Astrocyte of the spinal cord (primary cell): Measurements from ENCODE around the gene TLL2.

Source experiments
- DNase-seq: peaks from one replicate; pipeline ENCODE4 v3.0.0; 2011; ENCODE audit warnings: low read depth, low spot score
- H3K4me3 ChIP-seq: 2 replicates; pipeline ENCODE4 v1.5.1; 2011; ENCODE audit warnings: low read depth, mild to moderate bottlenecking, low read length, moderate library complexity
- in situ Hi-C: cut with HindIII; loops from 2 replicates; pipeline ENCODE4 v1.10.0; 2017; ENCODE audit warnings: low sequenced_read_pairs
- TF ChIP-seq, protein P1 (sequence below): IDR thresholded peaks from 2 replicates; pipeline ENCODE4 v1.5.1; 2012; ENCODE audit warnings: low read depth, mild to moderate bottlenecking, low read length, inconsistent platforms

Gene TLL2

DNA sequence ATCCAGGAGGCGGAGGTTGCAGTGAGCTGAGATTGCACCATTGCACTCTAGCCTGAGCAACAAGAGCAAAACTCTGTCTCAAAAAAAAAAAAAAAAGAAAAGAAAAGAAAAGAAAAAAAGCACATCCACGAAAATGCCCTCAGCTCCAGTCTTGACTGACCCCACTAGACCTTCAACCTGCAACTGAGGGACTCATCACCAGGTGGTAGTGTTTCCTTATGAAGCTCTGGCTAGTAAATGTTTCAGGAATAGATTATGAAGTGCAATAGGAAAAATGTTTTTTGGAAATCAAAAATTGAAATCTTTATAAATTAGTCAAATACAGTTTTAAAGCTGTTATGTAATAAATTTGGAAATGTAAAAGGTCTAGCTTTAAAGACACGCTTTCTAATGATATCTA is 22.4 kb downstream of the TLL2 start:
- DNase-seq = no peak
- H3K4me3 ChIP-seq = no peak overlapping the region
- in situ Hi-C loops = no loop called here
- TF ChIP-seq, protein P1, sequence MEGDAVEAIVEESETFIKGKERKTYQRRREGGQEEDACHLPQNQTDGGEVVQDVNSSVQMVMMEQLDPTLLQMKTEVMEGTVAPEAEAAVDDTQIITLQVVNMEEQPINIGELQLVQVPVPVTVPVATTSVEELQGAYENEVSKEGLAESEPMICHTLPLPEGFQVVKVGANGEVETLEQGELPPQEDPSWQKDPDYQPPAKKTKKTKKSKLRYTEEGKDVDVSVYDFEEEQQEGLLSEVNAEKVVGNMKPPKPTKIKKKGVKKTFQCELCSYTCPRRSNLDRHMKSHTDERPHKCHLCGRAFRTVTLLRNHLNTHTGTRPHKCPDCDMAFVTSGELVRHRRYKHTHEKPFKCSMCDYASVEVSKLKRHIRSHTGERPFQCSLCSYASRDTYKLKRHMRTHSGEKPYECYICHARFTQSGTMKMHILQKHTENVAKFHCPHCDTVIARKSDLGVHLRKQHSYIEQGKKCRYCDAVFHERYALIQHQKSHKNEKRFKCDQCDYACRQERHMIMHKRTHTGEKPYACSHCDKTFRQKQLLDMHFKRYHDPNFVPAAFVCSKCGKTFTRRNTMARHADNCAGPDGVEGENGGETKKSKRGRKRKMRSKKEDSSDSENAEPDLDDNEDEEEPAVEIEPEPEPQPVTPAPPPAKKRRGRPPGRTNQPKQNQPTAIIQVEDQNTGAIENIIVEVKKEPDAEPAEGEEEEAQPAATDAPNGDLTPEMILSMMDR = peak; percentile 14

DNA sequence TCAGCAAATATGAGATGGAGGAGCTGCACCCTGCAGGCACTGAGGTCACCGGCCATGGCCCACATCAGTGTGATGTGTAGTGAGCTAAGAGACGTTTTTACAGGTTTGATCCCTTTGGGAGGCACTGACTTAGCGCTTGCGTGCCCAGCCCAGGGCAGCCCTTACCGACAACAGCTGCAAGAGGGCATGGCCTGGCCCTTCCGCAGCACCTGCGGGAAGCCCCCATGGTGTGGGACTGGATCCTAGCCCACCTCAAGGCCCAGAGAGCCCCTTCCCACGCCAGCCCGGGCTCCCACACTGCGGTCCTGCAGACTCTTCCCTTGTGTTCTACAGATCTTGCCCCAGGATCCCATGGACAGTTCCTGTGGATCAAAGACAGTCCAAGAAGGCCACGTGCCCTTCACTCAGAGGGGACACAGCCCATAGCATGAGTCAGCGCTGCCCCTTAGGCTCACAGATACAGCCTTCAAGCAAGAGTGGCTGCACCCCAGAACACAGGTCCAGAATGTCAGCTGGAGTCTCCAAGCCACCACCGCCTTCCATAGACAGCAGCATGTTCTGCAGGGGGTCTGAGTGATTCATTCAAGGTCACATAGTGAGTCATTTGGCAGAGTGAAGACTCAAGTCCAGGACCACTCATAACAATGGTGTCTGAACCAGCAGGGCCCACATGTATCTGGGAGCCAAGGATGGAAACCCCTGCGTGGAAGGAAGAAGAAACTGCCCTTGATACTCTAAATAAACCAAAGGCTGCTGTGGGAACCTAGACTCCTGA is 25.4 kb downstream of the TLL2 start:
- peak; percentile 78 for DNase-seq
- TF ChIP-seq, protein P1 = no peak
- H3K4me3 ChIP-seq = no peak overlapping the region
- in situ Hi-C loops = no loop called here

DNA sequence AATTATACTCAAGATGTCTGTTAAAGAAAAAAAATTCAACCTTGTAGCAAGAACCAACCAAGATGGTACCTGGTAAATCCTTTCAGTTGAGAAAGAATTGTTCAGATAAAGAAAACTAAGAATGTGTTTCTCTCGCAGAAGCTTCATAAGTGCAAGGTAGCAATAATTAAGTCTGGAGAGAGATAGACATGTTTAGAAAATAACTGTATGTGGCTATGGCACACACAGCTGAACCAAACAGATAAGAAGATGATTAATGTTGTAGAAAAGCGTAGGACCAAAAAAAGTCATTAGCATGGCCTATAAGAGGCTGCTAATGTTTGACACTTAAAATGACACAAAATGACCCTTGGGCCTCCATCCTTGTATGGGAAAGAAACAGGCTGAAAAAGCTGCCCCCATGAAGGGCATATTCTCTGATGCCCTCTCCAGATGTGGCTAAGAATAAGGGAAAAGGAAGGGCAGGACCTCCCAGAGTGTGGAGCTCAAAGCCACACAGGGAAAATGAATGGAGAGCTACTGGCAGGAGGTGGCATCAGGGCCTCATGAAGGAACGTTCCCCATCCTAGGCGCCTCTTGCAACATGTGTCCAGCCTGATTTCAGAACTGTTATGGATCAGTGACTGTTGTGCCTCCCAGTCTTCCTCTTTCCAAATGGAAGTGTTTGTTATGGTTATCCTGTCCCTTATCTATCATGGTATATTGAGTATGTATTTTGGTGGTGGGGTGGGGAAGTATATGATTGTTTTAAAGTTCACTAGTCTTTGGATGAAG is 30.7 kb downstream of the TLL2 start:
- in situ Hi-C loops = no loop called here
- no peak for DNase-seq
- TF ChIP-seq, protein P1 = no peak
- no peak overlapping the region for H3K4me3 ChIP-seq

DNA sequence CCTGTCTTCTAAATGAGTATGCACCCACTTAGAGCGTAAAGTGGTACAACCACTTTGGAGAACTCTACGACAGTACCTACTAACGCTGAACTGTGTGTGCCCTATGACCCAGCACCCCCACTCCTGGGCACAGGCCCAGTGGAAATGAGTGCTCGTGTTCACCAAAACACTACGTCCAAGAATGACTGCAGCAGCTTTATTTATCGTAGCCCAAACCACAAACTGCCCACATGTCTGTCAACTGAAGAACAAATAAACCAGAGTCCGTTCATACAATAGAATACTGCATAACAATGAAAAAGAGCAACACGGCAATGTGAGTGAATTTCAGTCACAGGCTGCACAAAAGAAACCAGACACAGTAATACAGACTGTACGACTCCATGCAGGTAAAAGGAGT is 35.4 kb downstream of the TLL2 start:
- no peak for DNase-seq
- H3K4me3 ChIP-seq = no peak overlapping the region
- in situ Hi-C loops = no loop called here
- TF ChIP-seq, protein P1 = no peak

DNA sequence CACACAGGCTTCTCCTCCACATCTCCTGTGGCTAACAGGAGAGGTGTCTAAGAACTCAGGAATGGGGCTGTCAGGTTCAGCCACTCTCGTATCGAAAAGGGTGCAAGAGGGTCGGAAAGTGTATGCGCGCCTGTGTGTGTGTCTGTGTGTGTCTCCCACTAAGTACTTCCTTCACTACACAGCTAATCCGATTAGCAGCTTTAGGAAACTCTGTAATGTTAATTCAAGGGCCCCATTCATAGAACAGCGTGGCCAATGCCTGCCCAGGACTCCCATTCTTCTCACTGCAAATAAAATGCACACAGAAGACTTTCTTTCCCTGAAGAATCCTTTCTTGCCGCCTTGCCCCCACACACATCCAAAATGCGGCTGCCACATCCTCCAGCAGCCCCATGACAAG is 39.9 kb downstream of the TLL2 start:
- no peak overlapping the region for H3K4me3 ChIP-seq
- no peak for DNase-seq
- in situ Hi-C loops = no loop called here
- TF ChIP-seq, protein P1 = no peak

DNA sequence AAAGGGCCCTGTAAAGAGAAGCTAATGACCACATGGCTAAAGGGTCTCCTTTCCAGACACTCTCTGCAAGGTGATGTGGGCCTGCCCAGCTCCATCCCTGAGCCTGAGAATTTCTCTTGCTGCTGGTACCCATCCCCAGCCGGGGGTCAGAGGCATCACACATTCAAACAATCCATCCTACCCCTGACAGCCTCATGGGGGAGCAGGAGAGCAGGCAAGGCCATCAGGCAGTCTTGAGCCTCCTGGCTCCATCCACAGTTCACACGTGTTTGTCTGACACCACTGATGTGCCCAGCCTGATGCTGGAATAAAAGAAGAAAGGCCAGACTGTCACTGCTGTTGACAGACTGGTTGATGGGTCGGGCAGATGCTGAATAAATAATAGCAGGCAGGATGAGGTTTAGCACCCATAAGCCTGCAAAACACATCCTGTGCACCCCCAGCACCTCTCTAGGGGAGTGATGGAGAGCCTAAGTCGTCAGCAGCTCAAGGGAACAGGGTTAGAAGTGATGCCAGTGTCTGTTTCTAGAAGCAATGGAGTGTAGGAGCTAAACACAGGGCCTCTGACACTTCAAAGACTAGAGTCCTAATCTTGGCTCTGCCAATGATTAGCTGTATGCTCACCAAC is 43.5 kb downstream of the TLL2 start:
- in situ Hi-C loops = no loop called here
- TF ChIP-seq, protein P1 = peak; percentile 70
- H3K4me3 ChIP-seq = no peak overlapping the region
- DNase-seq = peak; percentile 29
